Endothelial cell (in vitro differentiated cells): ENCODE measurements around the gene SLC5A7. TPM values are rescaled to one million over a fixed set of nuclear protein-coding genes. Genes with fewer than 3 reads are reported as not detected.

Experiments used
- DNase-seq: peaks from one replicate; pipeline ENCODE4 v3.0.0; 2021; ENCODE audit warnings: low spot score
- H3K27ac Mint-ChIP-seq: one replicate; pipeline ENCODE4 v1.8.0; 2021; ENCODE audit warnings: mixed read lengths, inconsistent platforms; ENCODE audit not compliant: unreplicated experiment
- H3K27me3 Mint-ChIP-seq: one replicate; pipeline ENCODE4 v1.8.0; 2021; ENCODE audit warnings: mild to moderate bottlenecking, moderate library complexity, mixed read lengths, inconsistent platforms; ENCODE audit not compliant: unreplicated experiment
- H3K36me3 Mint-ChIP-seq: one replicate; pipeline ENCODE4 v1.8.0; 2021; ENCODE audit warnings: mild to moderate bottlenecking, low read depth, mixed read lengths, inconsistent platforms; ENCODE audit not compliant: unreplicated experiment
- H3K4me1 Mint-ChIP-seq: one replicate; pipeline ENCODE4 v1.8.0; 2021; ENCODE audit warnings: mild to moderate bottlenecking, mixed read lengths, inconsistent platforms; ENCODE audit not compliant: unreplicated experiment
- H3K4me3 Mint-ChIP-seq: one replicate; pipeline ENCODE4 v1.8.0; 2021; ENCODE audit warnings: mild to moderate bottlenecking, mixed read lengths, inconsistent platforms; ENCODE audit not compliant: unreplicated experiment
- H3K9me3 Mint-ChIP-seq: one replicate; pipeline ENCODE4 v1.8.0; 2021; ENCODE audit warnings: mixed read lengths, inconsistent platforms; ENCODE audit not compliant: unreplicated experiment
- CTCF ChIP-seq: fragments of 200-600 bp; sonication (generic); IDR thresholded peaks from one replicate; pipeline ENCODE4 v1.5.0; 2021; ENCODE audit warnings: antibody characterized with exemption; ENCODE audit not compliant: unreplicated experiment
- total RNA-seq: library from RNA; stranded (reverse); fragmentation: NEBNext Ultra II Directional; extraction: Animal tissue kit (Norgen Biotek cat#: 25700); gene quantifications from one replicate; pipeline ENCODE4 v1.2.1, GENCODE V29; 2021; ENCODE audit not compliant: unreplicated experiment

The SLC5A7 gene
- total RNA-seq, 1 donor from 2014 or later: not detected

DNA sequence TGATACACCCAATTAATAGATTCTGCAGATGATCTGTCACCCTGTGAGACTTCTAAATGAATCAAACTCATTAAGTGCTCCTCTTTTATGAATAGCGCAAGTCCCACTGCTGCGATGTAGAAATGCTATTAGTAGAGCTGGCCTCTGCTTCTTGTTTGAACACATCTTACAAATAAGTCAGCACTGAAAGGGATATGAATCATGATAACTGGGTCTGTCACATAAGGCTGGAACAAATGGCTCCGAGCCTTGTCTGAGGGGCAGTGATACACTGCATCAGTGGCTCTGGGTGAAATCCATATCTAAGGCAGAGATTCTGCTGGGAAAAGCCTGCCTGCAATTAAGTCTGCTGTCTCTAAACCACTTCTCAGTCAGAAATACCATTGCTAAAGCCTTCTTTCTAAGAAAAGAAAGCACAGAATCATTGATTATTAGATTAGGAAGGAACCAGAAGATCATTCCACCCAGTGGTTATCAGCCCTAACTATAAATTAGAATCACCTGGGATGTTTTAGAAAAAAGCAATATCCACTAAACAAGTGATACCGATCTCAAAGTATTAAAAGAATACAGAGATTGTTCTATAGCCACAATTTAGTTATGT, 75.2 kb downstream of the SLC5A7 start:
- Mint-ChIP-seq H3K27me3 (no peaks in the 10 kb centered on the region), H3K4me1 (no peaks in the 10 kb centered on the region), H3K27ac (no peak overlapping the region), H3K36me3 (peaks cover 3% of the 10 kb centered on the region), H3K4me3 (no peak overlapping the region), H3K9me3 (no peaks in the 10 kb centered on the region)
- DNase-seq: no peak
- TF ChIP-seq CTCF: no peak

Other genes with a start within 250 kb of the SLC5A7 start
- not detected for gene RGPD4, start 159.6 kb upstream of the SLC5A7 start, total RNA-seq